HEK293T (cell line): ENCODE results near the gene C19orf47.

Experiments
- BHLHE40 ChIP-seq: fragments of 450-650 bp; IDR thresholded peaks from 2 replicates; pipeline ENCODE4 v1.6.1; 2016; ENCODE audit warnings: mild to moderate bottlenecking, moderate library complexity, borderline replicate concordance
- FOXK2 ChIP-seq: fragments of 450-650 bp; IDR thresholded peaks from 2 replicates; pipeline ENCODE4 v1.6.1; 2016; ENCODE audit warnings: mild to moderate bottlenecking
- FOXM1 ChIP-seq: fragments of 450-650 bp; IDR thresholded peaks from 2 replicates; pipeline ENCODE4 v1.6.1; 2017; ENCODE audit warnings: mild to moderate bottlenecking, borderline replicate concordance
- L3MBTL2 ChIP-seq: fragments of 450-650 bp; conservative IDR thresholded peaks from 2 replicates; pipeline ENCODE4 v1.6.1; 2016; ENCODE audit warnings: mild to moderate bottlenecking
- SP1 ChIP-seq: fragments of 450-650 bp; IDR thresholded peaks from 2 replicates; pipeline ENCODE4 v1.6.1; 2017
- SUZ12 ChIP-seq: fragments of 450-650 bp; IDR thresholded peaks from 2 replicates; pipeline ENCODE4 v1.6.1; 2016; ENCODE audit warnings: mild to moderate bottlenecking
- TARDBP ChIP-seq: fragments of 450-650 bp; IDR thresholded peaks from 2 replicates; pipeline ENCODE4 v1.6.1; 2016
- ZNF384 ChIP-seq: fragments of 450-650 bp; IDR thresholded peaks from 2 replicates; pipeline ENCODE4 v1.6.1; 2016
- TF ChIP-seq, protein P1 (sequence below): fragments of 450-650 bp; IDR thresholded peaks from 2 replicates; pipeline ENCODE4 v1.6.1; 2016

DNA sequence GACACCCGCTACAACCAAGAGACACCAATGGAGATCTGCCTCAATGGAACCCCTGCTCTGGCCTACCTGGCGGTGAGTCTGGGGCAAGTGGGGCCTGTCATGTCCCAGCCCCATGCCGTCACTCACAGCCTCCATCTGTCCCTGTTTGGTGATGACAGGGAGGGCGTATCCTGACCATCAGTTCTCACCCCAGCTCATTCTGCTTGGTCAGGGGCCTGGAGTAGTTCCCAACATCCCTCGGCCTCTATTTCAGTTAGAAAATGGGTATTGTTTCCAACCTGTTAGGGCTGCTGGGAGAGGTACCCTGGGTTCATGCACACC lies 23.6 kb upstream of the C19orf47 start:
- TF ChIP-seq BHLHE40, result no peak
- TF ChIP-seq, protein P1, sequence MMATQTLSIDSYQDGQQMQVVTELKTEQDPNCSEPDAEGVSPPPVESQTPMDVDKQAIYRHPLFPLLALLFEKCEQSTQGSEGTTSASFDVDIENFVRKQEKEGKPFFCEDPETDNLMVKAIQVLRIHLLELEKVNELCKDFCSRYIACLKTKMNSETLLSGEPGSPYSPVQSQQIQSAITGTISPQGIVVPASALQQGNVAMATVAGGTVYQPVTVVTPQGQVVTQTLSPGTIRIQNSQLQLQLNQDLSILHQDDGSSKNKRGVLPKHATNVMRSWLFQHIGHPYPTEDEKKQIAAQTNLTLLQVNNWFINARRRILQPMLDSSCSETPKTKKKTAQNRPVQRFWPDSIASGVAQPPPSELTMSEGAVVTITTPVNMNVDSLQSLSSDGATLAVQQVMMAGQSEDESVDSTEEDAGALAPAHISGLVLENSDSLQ, result no peak
- TF ChIP-seq FOXM1, result no peak
- no peak for TF ChIP-seq TARDBP
- TF ChIP-seq SP1, result no peak
- no peak for TF ChIP-seq FOXK2
- no peak for TF ChIP-seq SUZ12
- TF ChIP-seq ZNF384, result no peak
- TF ChIP-seq L3MBTL2, result no peak
